Ishikawa (cell line): ENCODE measurements around the gene PIGM.

ENCODE experiments used
- CEBPB ChIP-seq: IDR thresholded peaks from 2 replicates; pipeline ENCODE4 v1.6.1; 2012
- CREB1 ChIP-seq: IDR thresholded peaks from 2 replicates; pipeline ENCODE4 v1.6.1; 2012; ENCODE audit warnings: low read depth
- EGR1 ChIP-seq: IDR thresholded peaks from 2 replicates; pipeline ENCODE4 v1.6.1; 2012
- EP300 ChIP-seq: IDR thresholded peaks from 2 replicates; pipeline ENCODE4 v1.6.1; 2012; ENCODE audit warnings: borderline replicate concordance
- MAX ChIP-seq: IDR thresholded peaks from 2 replicates; pipeline ENCODE4 v1.6.1; 2012
- NFIC ChIP-seq: IDR thresholded peaks from 2 replicates; pipeline ENCODE4 v1.6.1; 2012
- RAD21 ChIP-seq: IDR thresholded peaks from 2 replicates; pipeline ENCODE4 v1.6.1; 2012; ENCODE audit warnings: low read depth
- REST ChIP-seq: IDR thresholded peaks from 2 replicates; pipeline ENCODE4 v1.6.1; 2012; ENCODE audit warnings: low read depth, mild to moderate bottlenecking
- TAF1 ChIP-seq: IDR thresholded peaks from 2 replicates; pipeline ENCODE4 v1.6.1; 2012; ENCODE audit warnings: low read depth, mild to moderate bottlenecking
- TEAD4 ChIP-seq: IDR thresholded peaks from 2 replicates; pipeline ENCODE4 v1.6.1; 2012

DNA sequence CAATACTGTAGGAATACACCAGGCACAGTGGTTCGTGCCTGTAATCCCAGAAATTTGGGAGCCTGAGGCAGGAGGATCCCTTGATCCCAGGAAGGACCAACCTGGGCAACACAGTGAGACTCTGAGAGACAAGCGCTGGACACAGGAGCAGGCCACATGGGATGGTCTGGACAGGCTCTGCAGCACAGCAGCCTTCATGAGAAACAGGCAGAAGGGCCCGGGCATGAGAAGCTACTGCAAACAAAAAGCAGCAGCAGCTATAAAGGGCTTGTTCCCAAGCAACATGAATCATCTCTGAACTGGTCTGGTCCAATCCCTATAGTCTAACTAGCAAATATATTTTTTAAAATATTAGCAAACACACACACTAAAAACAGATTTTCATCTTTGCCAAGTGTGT, 42.2 kb downstream of the PIGM start:
- TF ChIP-seq CEBPB (no peak), EP300 (no peak), TAF1 (no peak), MAX (no peak), RAD21 (no peak), EGR1 (no peak), REST (no peak), TEAD4 (no peak), CREB1 (no peak), NFIC (no peak)
